ENCODE measurements around the gene CDK5.

Gene CDK5

GRCh38 chr7:151062399-151063211 is 4.9 kb upstream of the CDK5 start:
- Histone ChIP-seq H2AFZ (ENCODE audit: low read depth, low read length) (no peak overlapping the region), H4K20me1 (ENCODE audit: insufficient read depth, low read length) (peaks cover 12% of the 10 kb centered on the region), H3K4me1 (ENCODE audit: low read length) (peaks cover 12% of the 10 kb centered on the region), H3K4me2 (ENCODE audit: low read length) (no peak overlapping the region), H3K9ac (ENCODE audit: low read length) (no peak overlapping the region), H3K4me3 (ENCODE audit: low read length) (no peak overlapping the region), H3K36me3 (replicated peaks; ENCODE audit: low read depth, low read length) (peaks cover 14% of the 10 kb centered on the region), H3K27me3 (ENCODE audit: low read depth, low read length) (no peaks in the 10 kb centered on the region), H3K27ac (ENCODE audit: low read length) (no peak overlapping the region), H3K79me2 (ENCODE audit: low read length) (peaks cover 26% of the 10 kb centered on the region), H3K9me3 (ENCODE audit: insufficient read depth, low read length) (no peaks in the 10 kb centered on the region)
- TF ChIP-seq EZH2phosphoT487 (IDR thresholded peaks at IDR 0.05; ENCODE audit: low read depth) (no peak), CTCF (IDR thresholded peaks at IDR 0.05; ENCODE audit: low read depth, low read length) (no peak)

- no peak overlapping the region for H2AFZ ChIP-seq (ENCODE audit: low read depth, low read length)
- H3K4me3 ChIP-seq (ENCODE audit: low read length), result no peak overlapping the region
- H3K36me3 ChIP-seq (replicated peaks; ENCODE audit: low read depth, low read length), result peaks cover 10% of the 10 kb centered on the region
- H3K4me1 ChIP-seq (ENCODE audit: low read length), result peaks cover 14% of the 10 kb centered on the region
- H4K20me1 ChIP-seq (ENCODE audit: insufficient read depth, low read length), result peaks cover 12% of the 10 kb centered on the region
- no peak for TF ChIP-seq CTCF (IDR thresholded peaks at IDR 0.05; ENCODE audit: low read depth, low read length)
- no peak for TF ChIP-seq EZH2phosphoT487 (IDR thresholded peaks at IDR 0.05; ENCODE audit: low read depth)
- H3K4me2 ChIP-seq (ENCODE audit: low read length), result no peak overlapping the region
- H3K9me3 ChIP-seq (ENCODE audit: insufficient read depth, low read length), result no peaks in the 10 kb centered on the region
- no peak overlapping the region for H3K27ac ChIP-seq (ENCODE audit: low read length)
- peaks cover 26% of the 10 kb centered on the region for H3K79me2 ChIP-seq (ENCODE audit: low read length)
- H3K9ac ChIP-seq (ENCODE audit: low read length), result no peak overlapping the region
- H3K27me3 ChIP-seq (ENCODE audit: low read depth, low read length), result no peaks in the 10 kb centered on the region
These were observed 4.4 kb upstream of the CDK5 start for GRCh38 chr7:151062111-151062398.

- Histone ChIP-seq H3K4me3 (ENCODE audit: low read length) (peak overlapping the region; percentile 90), H3K27me3 (ENCODE audit: low read depth, low read length) (no peaks in the 10 kb centered on the region), H3K9ac (ENCODE audit: low read length) (peak overlapping the region; percentile 87; the same call in 1 of the 2 replicates), H4K20me1 (ENCODE audit: insufficient read depth, low read length) (peaks cover 12% of the 10 kb centered on the region), H3K27ac (ENCODE audit: low read length) (no peak overlapping the region), H3K4me2 (ENCODE audit: low read length) (peak overlapping the region; percentile 99), H3K79me2 (ENCODE audit: low read length) (peaks cover 26% of the 10 kb centered on the region), H2AFZ (ENCODE audit: low read depth, low read length) (no peak overlapping the region), H3K4me1 (ENCODE audit: low read length) (peaks cover 16% of the 10 kb centered on the region), H3K36me3 (replicated peaks; ENCODE audit: low read depth, low read length) (peaks cover 10% of the 10 kb centered on the region), H3K9me3 (ENCODE audit: insufficient read depth, low read length) (no peaks in the 10 kb centered on the region)
- TF ChIP-seq EZH2phosphoT487 (IDR thresholded peaks at IDR 0.05; ENCODE audit: low read depth) (no peak), CTCF (IDR thresholded peaks at IDR 0.05; ENCODE audit: low read depth, low read length) (no peak)
These were observed 3.8 kb upstream of the CDK5 start for GRCh38 chr7:151061213-151062110.
